Measurements from ENCODE around the gene AZU1. TPM values are rescaled to one million over a fixed set of nuclear protein-coding genes. Genes with fewer than 3 reads are reported as not detected.

Gene AZU1
- total RNA-seq, 1 donor, result not detected

DNA sequence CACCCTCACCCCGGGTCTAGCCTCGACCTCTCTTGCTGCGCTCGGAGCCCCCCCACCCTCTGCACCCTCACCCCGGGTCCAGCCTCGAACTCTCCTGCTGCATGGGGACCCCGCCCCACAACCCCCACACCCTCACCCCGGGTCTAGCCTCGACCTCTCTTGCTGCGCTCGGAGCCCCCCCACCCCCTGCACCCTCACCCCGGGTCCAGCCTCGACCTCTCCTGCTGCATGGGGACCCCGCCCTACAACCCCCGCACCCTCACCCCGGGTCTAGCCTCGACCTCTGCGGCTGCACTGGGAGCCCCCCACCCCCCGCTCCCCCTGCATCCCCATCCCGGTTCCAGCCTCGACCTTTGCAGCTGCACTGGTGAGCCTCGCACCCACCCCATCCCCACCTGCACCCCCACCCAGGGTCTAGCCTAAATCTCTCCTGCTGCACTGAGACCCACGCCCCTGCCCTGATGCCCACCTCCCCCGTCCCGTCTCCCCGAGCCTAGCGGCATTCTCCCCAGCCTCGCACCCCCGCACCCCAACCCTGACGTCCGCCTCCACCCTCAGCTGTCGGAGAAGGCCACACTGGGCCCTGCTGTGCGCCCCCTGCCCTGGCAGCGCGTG, 33.6 kb downstream of the AZU1 start:
- no peaks in the 10 kb centered on the region for H3K79me2 ChIP-seq (ENCODE audit: insufficient read depth, low read length)
- no peak overlapping the region for H2AFZ ChIP-seq (ENCODE audit: low read length)
- TF ChIP-seq, protein P1, sequence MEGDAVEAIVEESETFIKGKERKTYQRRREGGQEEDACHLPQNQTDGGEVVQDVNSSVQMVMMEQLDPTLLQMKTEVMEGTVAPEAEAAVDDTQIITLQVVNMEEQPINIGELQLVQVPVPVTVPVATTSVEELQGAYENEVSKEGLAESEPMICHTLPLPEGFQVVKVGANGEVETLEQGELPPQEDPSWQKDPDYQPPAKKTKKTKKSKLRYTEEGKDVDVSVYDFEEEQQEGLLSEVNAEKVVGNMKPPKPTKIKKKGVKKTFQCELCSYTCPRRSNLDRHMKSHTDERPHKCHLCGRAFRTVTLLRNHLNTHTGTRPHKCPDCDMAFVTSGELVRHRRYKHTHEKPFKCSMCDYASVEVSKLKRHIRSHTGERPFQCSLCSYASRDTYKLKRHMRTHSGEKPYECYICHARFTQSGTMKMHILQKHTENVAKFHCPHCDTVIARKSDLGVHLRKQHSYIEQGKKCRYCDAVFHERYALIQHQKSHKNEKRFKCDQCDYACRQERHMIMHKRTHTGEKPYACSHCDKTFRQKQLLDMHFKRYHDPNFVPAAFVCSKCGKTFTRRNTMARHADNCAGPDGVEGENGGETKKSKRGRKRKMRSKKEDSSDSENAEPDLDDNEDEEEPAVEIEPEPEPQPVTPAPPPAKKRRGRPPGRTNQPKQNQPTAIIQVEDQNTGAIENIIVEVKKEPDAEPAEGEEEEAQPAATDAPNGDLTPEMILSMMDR (IDR thresholded peaks at IDR 0.05; ENCODE audit: extremely low read depth, low read depth, low read length), result no peak
- H3K9me3 ChIP-seq (ENCODE audit: low read depth, low read length), result no peaks in the 10 kb centered on the region
- H4K20me1 ChIP-seq (ENCODE audit: insufficient read depth, low read length), result no peaks in the 10 kb centered on the region
- H3K36me3 ChIP-seq (ENCODE audit: insufficient read depth, low read length), result no peaks in the 10 kb centered on the region
- no peak for DNase-seq (ENCODE audit: insufficient read length, low spot score, missing footprints)
- H3K27ac ChIP-seq (ENCODE audit: low read depth, low read length), result no peak overlapping the region
- H3K4me2 ChIP-seq (ENCODE audit: insufficient read depth, low read length), result no peak overlapping the region
- H3K4me3 ChIP-seq (ENCODE audit: insufficient read depth, low read length), result no peak overlapping the region
- peaks cover 3% of the 10 kb centered on the region for H3K4me1 ChIP-seq (ENCODE audit: insufficient read depth, low read length)
- peaks cover 11% of the 10 kb centered on the region for H3K27me3 ChIP-seq (ENCODE audit: insufficient read depth, low read length)

GRCh38 chr19:861756-862580, 34.3 kb downstream of the AZU1 start:
- peaks cover 11% of the 10 kb centered on the region for H3K27me3 ChIP-seq (ENCODE audit: insufficient read depth, low read length)
- H3K27ac ChIP-seq (ENCODE audit: low read depth, low read length), result no peak overlapping the region
- H4K20me1 ChIP-seq (ENCODE audit: insufficient read depth, low read length), result no peaks in the 10 kb centered on the region
- H2AFZ ChIP-seq (ENCODE audit: low read length), result no peak overlapping the region
- peaks cover 3% of the 10 kb centered on the region for H3K4me1 ChIP-seq (ENCODE audit: insufficient read depth, low read length)
- no peaks in the 10 kb centered on the region for H3K79me2 ChIP-seq (ENCODE audit: insufficient read depth, low read length)
- no peak overlapping the region for H3K4me3 ChIP-seq (ENCODE audit: insufficient read depth, low read length)
- DNase-seq (ENCODE audit: insufficient read length, low spot score, missing footprints), result peak; percentile 95
- TF ChIP-seq, protein P1 (IDR thresholded peaks at IDR 0.05; ENCODE audit: extremely low read depth, low read depth, low read length), result no peak
- H3K36me3 ChIP-seq (ENCODE audit: insufficient read depth, low read length), result no peaks in the 10 kb centered on the region
- H3K9me3 ChIP-seq (ENCODE audit: low read depth, low read length), result no peaks in the 10 kb centered on the region
- H3K4me2 ChIP-seq (ENCODE audit: insufficient read depth, low read length), result no peak overlapping the region

DNA sequence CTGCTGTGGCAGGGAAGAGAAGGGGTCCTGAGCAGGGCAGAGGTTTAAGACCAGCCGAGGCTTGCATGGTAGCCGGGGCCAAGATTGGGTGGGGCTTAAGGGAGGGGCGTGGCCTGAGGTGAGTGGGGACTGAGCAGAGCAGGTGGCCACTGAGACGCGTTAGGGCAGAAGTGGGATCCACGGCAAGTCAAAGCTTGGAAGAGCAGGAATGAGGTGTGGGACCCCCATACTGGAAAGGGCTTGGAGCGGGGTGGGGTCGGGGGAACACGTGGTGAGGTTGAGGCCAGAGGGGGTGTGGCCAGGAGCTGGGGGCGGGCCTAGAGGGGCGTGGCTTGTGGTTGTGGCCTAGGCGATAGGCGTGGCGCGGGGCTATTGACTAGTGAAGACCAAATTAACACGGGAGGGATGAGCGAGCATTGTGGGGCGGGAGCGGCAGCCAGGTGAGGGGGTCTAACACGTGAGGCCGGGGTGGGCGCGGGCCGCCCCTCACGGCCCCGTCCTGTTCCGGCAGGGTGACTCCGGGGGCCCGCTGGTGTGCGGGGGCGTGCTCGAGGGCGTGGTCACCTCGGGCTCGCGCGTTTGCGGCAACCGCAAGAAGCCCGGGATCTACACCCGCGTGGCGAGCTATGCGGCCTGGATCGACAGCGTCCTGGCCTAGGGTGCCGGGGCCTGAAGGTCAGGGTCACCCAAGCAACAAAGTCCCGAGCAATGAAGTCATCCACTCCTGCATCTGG, 35.1 kb downstream of the AZU1 start:
- Histone ChIP-seq H3K27ac (ENCODE audit: low read depth, low read length) (no peak overlapping the region), H3K79me2 (ENCODE audit: insufficient read depth, low read length) (no peaks in the 10 kb centered on the region), H3K27me3 (ENCODE audit: insufficient read depth, low read length) (peaks cover 11% of the 10 kb centered on the region), H3K9me3 (ENCODE audit: low read depth, low read length) (no peaks in the 10 kb centered on the region), H3K4me2 (ENCODE audit: insufficient read depth, low read length) (no peak overlapping the region), H4K20me1 (ENCODE audit: insufficient read depth, low read length) (no peaks in the 10 kb centered on the region), H3K4me1 (ENCODE audit: insufficient read depth, low read length) (peaks cover 3% of the 10 kb centered on the region), H3K36me3 (ENCODE audit: insufficient read depth, low read length) (peaks cover 6% of the 10 kb centered on the region), H2AFZ (ENCODE audit: low read length) (no peak overlapping the region), H3K4me3 (ENCODE audit: insufficient read depth, low read length) (no peak overlapping the region)
- peak; percentile 96 for DNase-seq (ENCODE audit: insufficient read length, low spot score, missing footprints)
- TF ChIP-seq, protein P1 (IDR thresholded peaks at IDR 0.05; ENCODE audit: extremely low read depth, low read depth, low read length), result no peak

DNA sequence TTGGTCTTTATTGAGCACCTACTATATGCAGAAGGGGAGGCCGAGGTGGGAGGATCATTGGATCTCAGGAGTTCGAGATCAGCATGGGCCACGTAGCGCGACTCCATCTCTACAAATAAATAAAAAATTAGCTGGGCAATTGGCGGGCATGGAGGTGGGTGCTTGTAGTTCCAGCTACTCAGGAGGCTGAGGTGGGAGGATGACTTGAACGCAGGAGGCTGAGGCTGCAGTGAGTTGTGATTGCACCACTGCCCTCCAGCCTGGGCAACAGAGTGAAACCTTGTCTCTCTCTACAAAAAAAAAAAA, 35.6 kb downstream of the AZU1 start:
- H3K27me3 ChIP-seq (ENCODE audit: insufficient read depth, low read length), result peaks cover 11% of the 10 kb centered on the region
- no peaks in the 10 kb centered on the region for H4K20me1 ChIP-seq (ENCODE audit: insufficient read depth, low read length)
- H3K4me3 ChIP-seq (ENCODE audit: insufficient read depth, low read length), result no peak overlapping the region
- no peaks in the 10 kb centered on the region for H3K79me2 ChIP-seq (ENCODE audit: insufficient read depth, low read length)
- H3K9me3 ChIP-seq (ENCODE audit: low read depth, low read length), result no peaks in the 10 kb centered on the region
- TF ChIP-seq, protein P1 (IDR thresholded peaks at IDR 0.05; ENCODE audit: extremely low read depth, low read depth, low read length), result no peak
- H3K4me1 ChIP-seq (ENCODE audit: insufficient read depth, low read length), result peaks cover 3% of the 10 kb centered on the region
- H3K36me3 ChIP-seq (ENCODE audit: insufficient read depth, low read length), result peaks cover 11% of the 10 kb centered on the region
- H2AFZ ChIP-seq (ENCODE audit: low read length), result no peak overlapping the region
- DNase-seq (ENCODE audit: insufficient read length, low spot score, missing footprints), result no peak
- H3K4me2 ChIP-seq (ENCODE audit: insufficient read depth, low read length), result no peak overlapping the region
- H3K27ac ChIP-seq (ENCODE audit: low read depth, low read length), result no peak overlapping the region
